DMS53 (cell line): ENCODE results near the gene P4HA2.

Experiments
- DNase-seq: peaks from one replicate; lab custom pipeline; 2025; lab: John Stamatoyannopoulos, UW

P4HA2 gene

GRCh38 chr5:132264546-132265335, 37.1 kb upstream of the P4HA2 start:
- no peak for DNase-seq

GRCh38 chr5:132263548-132264261, 36.1 kb upstream of the P4HA2 start:
- no peak for DNase-seq

GRCh38 chr5:132262882-132263547, 35.4 kb upstream of the P4HA2 start:
- no peak for DNase-seq

- DNase-seq, result no peak
Observed at GRCh38 chr5:132261881-132262845, 34.5 kb upstream of the P4HA2 start.

GRCh38 chr5:132260714-132261551, 33.3 kb upstream of the P4HA2 start:
- no peak for DNase-seq

GRCh38 chr5:132260051-132260450, 32.4 kb upstream of the P4HA2 start:
- DNase-seq, result no peak

GRCh38 chr5:132259069-132259851, 31.6 kb upstream of the P4HA2 start:
- no peak for DNase-seq

GRCh38 chr5:132258102-132259068, 30.7 kb upstream of the P4HA2 start:
- DNase-seq, result peak; percentile 13

- peak; percentile 64 for DNase-seq
Observed at GRCh38 chr5:132257131-132258101, 29.8 kb upstream of the P4HA2 start, which contains the start of gene PDLIM4. TSS of gene PDLIM4 (plus strand) at chr5:132257696. CDS start at chr5:132257735, 39 bp downstream.

GRCh38 chr5:132256783-132257130, 29.1 kb upstream of the P4HA2 start:
- no peak for DNase-seq

- no peak for DNase-seq
Observed at GRCh38 chr5:132256086-132256782, 28.6 kb upstream of the P4HA2 start.

- DNase-seq, result no peak
Observed at GRCh38 chr5:132254321-132254977, 26.8 kb upstream of the P4HA2 start.

- peak; percentile 39 for DNase-seq
Observed at GRCh38 chr5:132253452-132254320, 26.0 kb upstream of the P4HA2 start.

- peak; percentile 72 for DNase-seq
Observed at GRCh38 chr5:132253008-132253441, 25.4 kb upstream of the P4HA2 start.

- DNase-seq, result no peak
Observed at GRCh38 chr5:132251220-132251725, 23.6 kb upstream of the P4HA2 start.
